Mesenchymal stem cell (in vitro differentiated cells and primary cell): ENCODE measurements around the gene ACVR1C.

ENCODE experiments used
- DNase-seq: peaks from one replicate; pipeline ENCODE4 v3.0.0-alpha.2; 2013
- H2AFZ ChIP-seq: one replicate; pipeline ENCODE4 v1.6.1; 2013; ENCODE audit warnings: low read depth, mild to moderate bottlenecking, control low read depth, inconsistent platforms, low read length, moderate library complexity
- H2AK5ac ChIP-seq: 2 replicates; pipeline ENCODE4 v1.6.1; 2013; ENCODE audit warnings: low read length, moderate library complexity, mild to moderate bottlenecking, inconsistent platforms; ENCODE audit not compliant: severe bottlenecking
- H2BK120ac ChIP-seq: one replicate; pipeline ENCODE4 v1.6.1; 2013; ENCODE audit warnings: low read depth, mild to moderate bottlenecking, inconsistent platforms, low read length, moderate library complexity
- H2BK12ac ChIP-seq, 2 experiments: one replicate each; pipeline ENCODE4 v1.6.1; 2013; ENCODE audit warnings: inconsistent platforms in 2 of 2, low read length in 2 of 2, mild to moderate bottlenecking in 2 of 2, moderate library complexity in 2 of 2, control low read depth in 1 of 2
- H2BK15ac ChIP-seq: one replicate; pipeline ENCODE4 v1.6.1; 2013; ENCODE audit warnings: mild to moderate bottlenecking, low read depth, inconsistent platforms; ENCODE audit not compliant: poor library complexity, severe bottlenecking
- H2BK5ac ChIP-seq: 2 replicates; pipeline ENCODE4 v1.6.1; 2013; ENCODE audit warnings: low read depth, mild to moderate bottlenecking, low read length, control low read depth, inconsistent platforms; ENCODE audit not compliant: poor library complexity, severe bottlenecking
- H3K14ac ChIP-seq, 2 experiments: one replicate each; pipeline ENCODE4 v1.6.1; 2013; ENCODE audit warnings: inconsistent platforms in 2 of 2, low read length in 2 of 2, control low read depth in 1 of 2, mild to moderate bottlenecking in 1 of 2, moderate library complexity in 1 of 2
- H3K18ac ChIP-seq, 2 experiments: one replicate each; pipeline ENCODE4 v1.6.1; 2013; ENCODE audit warnings: inconsistent platforms in 2 of 2, low read length in 2 of 2, control low read depth in 1 of 2, low read depth in 1 of 2, mild to moderate bottlenecking in 1 of 2
- H3K23ac ChIP-seq, 2 experiments: one replicate each; pipeline ENCODE4 v1.6.1; 2013; ENCODE audit warnings: inconsistent platforms in 2 of 2, low read length in 2 of 2, mild to moderate bottlenecking in 2 of 2, moderate library complexity in 2 of 2, control low read depth in 1 of 2
- H3K27ac ChIP-seq: 2 replicates; pipeline ENCODE4 v1.5.1; 2013; ENCODE audit warnings: mild to moderate bottlenecking, moderate library complexity, low read length, control low read depth, inconsistent platforms; ENCODE audit not compliant: poor library complexity, severe bottlenecking
- H3K27me3 ChIP-seq, 2 experiments: 2 replicates each; pipeline versions ENCODE4 v1.6.1 to v1.7.0; 2013; ENCODE audit warnings: low read length in 2 of 2, mild to moderate bottlenecking in 2 of 2, moderate library complexity in 2 of 2, control low read depth in 1 of 2, inconsistent platforms in 1 of 2; ENCODE audit not compliant: control insufficient read depth in 1 of 2, insufficient read depth in 1 of 2
- H3K36me3 ChIP-seq, 2 experiments: 2 replicates each; pipeline versions ENCODE4 v1.6.1 to v1.7.0; 2013; ENCODE audit warnings: low read length in 2 of 2, control low read depth in 1 of 2, inconsistent platforms in 1 of 2, low read depth in 1 of 2, mild to moderate bottlenecking in 1 of 2; ENCODE audit not compliant: insufficient read depth in 2 of 2, control insufficient read depth in 1 of 2
- H3K4ac ChIP-seq, 2 experiments: one replicate each; pipeline ENCODE4 v1.6.1; 2013; ENCODE audit warnings: inconsistent platforms in 2 of 2, low read length in 2 of 2, mild to moderate bottlenecking in 2 of 2, moderate library complexity in 2 of 2, control low read depth in 1 of 2, low read depth in 1 of 2
- H3K4me1 ChIP-seq: 2 replicates; pipeline ENCODE4 v1.6.1; 2013; ENCODE audit warnings: low read depth, low read length, control low read depth; ENCODE audit not compliant: control insufficient read depth, insufficient read depth
- H3K4me2 ChIP-seq: 2 replicates; pipeline ENCODE4 v1.6.1; 2013; ENCODE audit warnings: low read length, mild to moderate bottlenecking, inconsistent platforms; ENCODE audit not compliant: poor library complexity, severe bottlenecking
- H3K4me3 ChIP-seq, 2 experiments: 2 replicates each; pipeline versions ENCODE4 v1.5.1 to v1.7.0; 2013; ENCODE audit warnings: low read length in 2 of 2, mild to moderate bottlenecking in 2 of 2, control low read depth in 1 of 2, low read depth in 1 of 2; ENCODE audit not compliant: insufficient read depth in 1 of 2
- H3K79me1 ChIP-seq: replicated peaks from 2 replicates; pipeline ENCODE4 v1.6.1; 2013; ENCODE audit warnings: mild to moderate bottlenecking, control low read depth, low read length, inconsistent platforms; ENCODE audit not compliant: poor library complexity, severe bottlenecking
- H3K9ac ChIP-seq: 2 replicates; pipeline ENCODE4 v1.7.0; 2013; ENCODE audit warnings: mild to moderate bottlenecking, low read length, moderate library complexity
- H3K9me3 ChIP-seq: 2 replicates; pipeline ENCODE4 v1.7.0; 2013; ENCODE audit warnings: mild to moderate bottlenecking, low read length; ENCODE audit not compliant: control insufficient read depth
- H4K8ac ChIP-seq: one replicate; pipeline ENCODE4 v1.6.1; 2013; ENCODE audit warnings: inconsistent platforms, mild to moderate bottlenecking, low read length, moderate library complexity
- H4K91ac ChIP-seq: one replicate; pipeline ENCODE4 v1.6.1; 2013; ENCODE audit warnings: mild to moderate bottlenecking, low read length, inconsistent platforms
- WGBS: methylation state at CpG from one replicate; pipeline ENCODE4 v1.1.7; 2013; ENCODE audit warnings: mixed read lengths; 5-methylcytosine and 5-hydroxymethylcytosine counted together

Gene ACVR1C

GRCh38 chr2:157661776-157662175 is 33.1 kb upstream of the ACVR1C start:
- H3K27me3 ChIP-seq, result no peaks in the 10 kb centered on the region
- H3K9ac ChIP-seq, result no peak overlapping the region
- H2BK15ac ChIP-seq, result no peak overlapping the region
- no peak overlapping the region for H2AK5ac ChIP-seq
- H3K4ac ChIP-seq, result no peak overlapping the region
- H3K4me2 ChIP-seq, result no peak overlapping the region
- H2AFZ ChIP-seq, result no peak overlapping the region
- H2BK5ac ChIP-seq, result no peak overlapping the region
- no peak overlapping the region for H3K23ac ChIP-seq
- no peaks in the 10 kb centered on the region for H3K9me3 ChIP-seq
- no peaks in the 10 kb centered on the region for H3K36me3 ChIP-seq
- H3K27ac ChIP-seq, result no peak overlapping the region
- no peak overlapping the region for H2BK12ac ChIP-seq
- no peaks in the 10 kb centered on the region for H3K79me1 ChIP-seq
- WGBS, result 79% methylated on average over 2 of the region's 4 CpGs
- no peak overlapping the region for H4K8ac ChIP-seq
- H3K14ac ChIP-seq, result no peak overlapping the region
- H3K18ac ChIP-seq, result no peak overlapping the region
- DNase-seq, result no peak
- no peak overlapping the region for H4K91ac ChIP-seq
- no peak overlapping the region for H3K4me3 ChIP-seq
- H3K4me1 ChIP-seq, result no peaks in the 10 kb centered on the region
- no peak overlapping the region for H2BK120ac ChIP-seq

- 83% methylated on average over 1 of the region's 1 CpG for WGBS
- no peak for DNase-seq
- no peaks in the 10 kb centered on the region for H3K36me3 ChIP-seq
- H2BK12ac ChIP-seq, result no peak overlapping the region
- H3K27ac ChIP-seq, result no peak overlapping the region
- H3K9ac ChIP-seq, result no peak overlapping the region
- H2BK120ac ChIP-seq, result no peak overlapping the region
- no peaks in the 10 kb centered on the region for H3K4me1 ChIP-seq
- no peak overlapping the region for H2AFZ ChIP-seq
- H3K4ac ChIP-seq, result no peak overlapping the region
- no peak overlapping the region for H3K4me3 ChIP-seq
- H3K27me3 ChIP-seq, result no peaks in the 10 kb centered on the region
- H3K23ac ChIP-seq, result no peak overlapping the region
- no peak overlapping the region for H2BK15ac ChIP-seq
- no peak overlapping the region for H4K8ac ChIP-seq
- H3K79me1 ChIP-seq, result no peaks in the 10 kb centered on the region
- H3K14ac ChIP-seq, result no peak overlapping the region
- no peak overlapping the region for H4K91ac ChIP-seq
- H3K4me2 ChIP-seq, result no peak overlapping the region
- no peaks in the 10 kb centered on the region for H3K9me3 ChIP-seq
- no peak overlapping the region for H3K18ac ChIP-seq
- H2AK5ac ChIP-seq, result no peak overlapping the region
- no peak overlapping the region for H2BK5ac ChIP-seq
Measured at GRCh38 chr2:157657858-157658257, 29.2 kb upstream of the ACVR1C start.

- Histone ChIP-seq H3K36me3 (no peaks in the 10 kb centered on the region), H3K23ac (no peak overlapping the region), H3K9ac (no peak overlapping the region), H3K9me3 (no peaks in the 10 kb centered on the region), H2BK12ac (no peak overlapping the region), H3K4me2 (no peak overlapping the region), H3K4me1 (no peaks in the 10 kb centered on the region), H2BK15ac (no peak overlapping the region), H2AK5ac (no peak overlapping the region), H4K8ac (no peak overlapping the region), H3K27me3 (no peaks in the 10 kb centered on the region), H3K79me1 (no peaks in the 10 kb centered on the region), H3K4me3 (no peak overlapping the region), H2AFZ (no peak overlapping the region), H3K14ac (no peak overlapping the region), H2BK5ac (no peak overlapping the region), H3K18ac (no peak overlapping the region), H3K4ac (no peak overlapping the region), H2BK120ac (no peak overlapping the region), H4K91ac (no peak overlapping the region), H3K27ac (no peak overlapping the region)
- 58% methylated on average over 2 of the region's 4 CpGs for WGBS
- no peak for DNase-seq
Measured at GRCh38 chr2:157657101-157657500, 28.4 kb upstream of the ACVR1C start.

GRCh38 chr2:157644776-157645175 is 16.1 kb upstream of the ACVR1C start:
- no peaks in the 10 kb centered on the region for H3K27me3 ChIP-seq
- H3K36me3 ChIP-seq, result no peaks in the 10 kb centered on the region
- H4K91ac ChIP-seq, result no peak overlapping the region
- H2AK5ac ChIP-seq, result no peak overlapping the region
- no peak overlapping the region for H3K23ac ChIP-seq
- no peak overlapping the region for H3K14ac ChIP-seq
- no peak for DNase-seq
- H2BK12ac ChIP-seq, result no peak overlapping the region
- no peak overlapping the region for H3K4me2 ChIP-seq
- H3K9ac ChIP-seq, result no peak overlapping the region
- no peak overlapping the region for H2BK5ac ChIP-seq
- H3K27ac ChIP-seq, result no peak overlapping the region
- no peaks in the 10 kb centered on the region for H3K9me3 ChIP-seq
- H3K4ac ChIP-seq, result no peak overlapping the region
- H3K4me3 ChIP-seq, result no peak overlapping the region
- H2BK15ac ChIP-seq, result no peak overlapping the region
- H3K4me1 ChIP-seq, result no peaks in the 10 kb centered on the region
- H2BK120ac ChIP-seq, result no peak overlapping the region
- H3K18ac ChIP-seq, result no peak overlapping the region
- no peak overlapping the region for H2AFZ ChIP-seq
- no peak overlapping the region for H4K8ac ChIP-seq
- H3K79me1 ChIP-seq, result no peaks in the 10 kb centered on the region
